GM23338 (cell line): Measurements from ENCODE around the gene RYR2. TPM values are rescaled to one million over a fixed set of nuclear protein-coding genes. Genes with fewer than 3 reads are reported as not detected.

Experiments
- ATAC-seq: fragments of 200-7000 bp; cut with Tn5 transposase; 3 replicates; pipeline ENCODE4 v1.9.1; 2020
- DNase-seq: peaks from one replicate; pipeline ENCODE4 v3.0.0-alpha.2; 2015; ENCODE audit warnings: low spot score
- H2AFZ ChIP-seq: fragments of 200-600 bp; sonication (generic); 2 replicates; pipeline ENCODE4 v1.8.0; 2016; ENCODE audit warnings: antibody characterized with exemption, mild to moderate bottlenecking, moderate library complexity
- H3F3A ChIP-seq: fragments of 200-600 bp; sonication (generic); replicated peaks from 2 replicates; pipeline ENCODE4 v1.8.0; 2017; ENCODE audit warnings: antibody characterized with exemption, mixed run types, low read depth
- H3K27ac ChIP-seq: fragments of 200-600 bp; sonication (generic); 2 replicates; pipeline ENCODE4 v1.6.1; 2016; ENCODE audit warnings: low read depth
- H3K27me3 ChIP-seq: fragments of 200-600 bp; sonication (generic); 2 replicates; pipeline ENCODE4 v1.8.0; 2016; ENCODE audit warnings: mild to moderate bottlenecking, mixed run types, moderate library complexity; ENCODE audit not compliant: insufficient read depth
- H3K36me3 ChIP-seq: fragments of 200-600 bp; sonication (generic); 2 replicates; pipeline ENCODE4 v1.8.0; 2016; ENCODE audit warnings: mild to moderate bottlenecking; ENCODE audit not compliant: insufficient read depth
- H3K4me1 ChIP-seq: fragments of 200-600 bp; sonication (generic); 2 replicates; pipeline ENCODE4 v1.8.0; 2016; ENCODE audit warnings: mild to moderate bottlenecking, moderate library complexity; ENCODE audit not compliant: insufficient read depth
- H3K4me2 ChIP-seq: fragments of 200-600 bp; sonication (generic); 2 replicates; pipeline ENCODE4 v1.7.1; 2017; ENCODE audit warnings: mixed run types
- H3K4me3 ChIP-seq: fragments of 200-600 bp; sonication (generic); 2 replicates; pipeline ENCODE4 v1.6.1; 2016; ENCODE audit warnings: mixed run types
- H3K79me2 ChIP-seq: fragments of 200-600 bp; sonication (generic); replicated peaks from 2 replicates; pipeline ENCODE4 v1.8.0; 2017; ENCODE audit warnings: mild to moderate bottlenecking; ENCODE audit not compliant: insufficient read depth
- H3K9me2 ChIP-seq: fragments of 200-600 bp; sonication (generic); 2 replicates; pipeline ENCODE4 v1.8.0; 2017; ENCODE audit not compliant: insufficient read depth
- H4K20me1 ChIP-seq: fragments of 200-600 bp; sonication (generic); replicated peaks from 2 replicates; pipeline ENCODE4 v1.8.0; 2017; ENCODE audit warnings: mild to moderate bottlenecking; ENCODE audit not compliant: insufficient read depth
- H3K27ac Mint-ChIP-seq: 2 replicates; pipeline ENCODE4 v1.8.0; 2020; ENCODE audit warnings: inconsistent platforms, mild to moderate bottlenecking, moderate library complexity, mixed read lengths
- H3K27me3 Mint-ChIP-seq: 3 replicates; pipeline ENCODE4 v1.8.0; 2022; ENCODE audit warnings: low read depth, mild to moderate bottlenecking, moderate library complexity, mixed read lengths, inconsistent platforms; ENCODE audit not compliant: insufficient read depth, poor library complexity
- H3K36me3 Mint-ChIP-seq: 3 replicates; pipeline ENCODE4 v1.8.0; 2021; ENCODE audit warnings: low read depth, mild to moderate bottlenecking, inconsistent platforms, moderate library complexity, mixed read lengths
- H3K4me1 Mint-ChIP-seq: 3 replicates; pipeline ENCODE4 v1.8.0; 2020; ENCODE audit warnings: mild to moderate bottlenecking, inconsistent platforms, mixed read lengths
- H3K4me3 Mint-ChIP-seq: 3 replicates; pipeline ENCODE4 v1.8.0; 2021; ENCODE audit warnings: moderate library complexity, mild to moderate bottlenecking, inconsistent platforms, mixed read lengths
- H3K9me3 Mint-ChIP-seq: 3 replicates; pipeline ENCODE4 v1.8.0; 2020; ENCODE audit warnings: moderate library complexity, mild to moderate bottlenecking, inconsistent platforms, mixed read lengths
- CREB1 ChIP-seq: fragments of 250-450 bp; sonication (Bioruptor Pico); IDR thresholded peaks from 2 replicates; pipeline ENCODE4 v1.5.0; 2020; ENCODE audit warnings: low read depth, mild to moderate bottlenecking, moderate library complexity
- EZH2 ChIP-seq: fragments of 200-600 bp; sonication (generic); IDR thresholded peaks from one replicate; pipeline ENCODE4 v1.8.0; 2017; ENCODE audit warnings: antibody characterized with exemption, mild to moderate bottlenecking, low read depth; ENCODE audit not compliant: unreplicated experiment
- JUNB ChIP-seq: IDR thresholded peaks from one replicate; pipeline ENCODE4 v1.6.1; 2016; ENCODE audit warnings: antibody characterized with exemption; ENCODE audit not compliant: unreplicated experiment
- NANOG ChIP-seq: IDR thresholded peaks from 2 replicates; pipeline ENCODE4 v1.6.1; 2016; ENCODE audit warnings: antibody characterized with exemption, borderline replicate concordance
- POLR2AphosphoS5 ChIP-seq: IDR thresholded peaks from 2 replicates; pipeline ENCODE4 v1.6.1; 2016; ENCODE audit warnings: antibody characterized with exemption, low read depth
- STAT1 ChIP-seq: IDR thresholded peaks from one replicate; pipeline ENCODE4 v1.6.1; 2016; ENCODE audit warnings: antibody characterized with exemption; ENCODE audit not compliant: unreplicated experiment
- ZNF114 ChIP-seq: fragments of 250-450 bp; sonication (Bioruptor Pico); IDR thresholded peaks from 2 replicates; pipeline ENCODE4 v1.5.0; 2020; ENCODE audit warnings: mild to moderate bottlenecking, moderate library complexity
- ZNF331 ChIP-seq: fragments of 250-450 bp; sonication (Bioruptor Pico); IDR thresholded peaks from 2 replicates; pipeline ENCODE4 v1.5.0; 2020; ENCODE audit warnings: low read depth, mild to moderate bottlenecking, moderate library complexity
- polyA plus RNA-seq: library from polyadenylated mRNA; unstranded; fragments of >200 nt; fragmentation: Nextera tagmentation; extraction: Ambion mirVana; gene quantifications from 2 replicates; pipeline ENCODE4 v1.2.1, GENCODE V29; 2016
- total RNA-seq: library from RNA; depleted of rRNA; stranded (reverse); fragments of >200 nt; shearing (Covaris generic); gene quantifications from 2 replicates; pipeline ENCODE4 v1.2.3, GENCODE V29; 2014
- TF ChIP-seq, protein P1 (sequence below), 2 experiments: fragments of 200-600 bp in 1 of 2; sonication (generic) in 1 of 2; conservative IDR thresholded peaks; 2 replicates each; pipeline versions ENCODE4 v1.5.1 to v1.6.1; 2016 to 2017; ENCODE audit warnings: antibody characterized with exemption in 2 of 2, low read depth in 2 of 2, mild to moderate bottlenecking in 2 of 2, moderate library complexity in 1 of 2
- TF ChIP-seq, protein P2 (sequence below): fragments of 250-450 bp; sonication (Bioruptor Pico); IDR thresholded peaks from 2 replicates; pipeline ENCODE4 v1.5.0; 2020; ENCODE audit warnings: mild to moderate bottlenecking, moderate library complexity
- TF ChIP-seq, protein P3 (sequence below): IDR thresholded peaks from one replicate; pipeline ENCODE4 v1.6.1; 2018; ENCODE audit warnings: antibody characterized with exemption; ENCODE audit not compliant: unreplicated experiment

RYR2 gene
- total and polyA plus RNA-seq, 2 experiments from 2014 or later = 8.9 to 10.0 TPM

DNA sequence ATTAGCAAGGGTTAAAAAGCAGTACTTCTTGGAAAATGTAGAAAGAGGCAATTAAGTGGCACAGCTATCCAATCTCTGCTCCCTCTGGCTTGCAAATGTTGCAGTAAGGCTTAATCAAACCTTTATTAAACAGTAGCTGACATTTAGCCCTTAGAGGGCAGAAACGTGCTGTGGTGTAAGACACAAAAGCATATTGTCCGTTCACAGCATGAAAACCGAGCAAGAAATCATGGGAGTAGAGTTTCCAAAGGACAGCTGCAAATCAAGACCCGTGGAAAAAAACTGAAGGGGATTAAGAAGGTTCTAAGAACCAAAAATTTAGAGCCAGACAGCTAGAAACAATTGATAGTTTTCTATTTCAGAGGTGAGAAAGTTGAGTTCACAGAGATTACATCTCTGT lies 835.6 kb downstream of the RYR2 start (continued):
- TF ChIP-seq, protein P1, sequence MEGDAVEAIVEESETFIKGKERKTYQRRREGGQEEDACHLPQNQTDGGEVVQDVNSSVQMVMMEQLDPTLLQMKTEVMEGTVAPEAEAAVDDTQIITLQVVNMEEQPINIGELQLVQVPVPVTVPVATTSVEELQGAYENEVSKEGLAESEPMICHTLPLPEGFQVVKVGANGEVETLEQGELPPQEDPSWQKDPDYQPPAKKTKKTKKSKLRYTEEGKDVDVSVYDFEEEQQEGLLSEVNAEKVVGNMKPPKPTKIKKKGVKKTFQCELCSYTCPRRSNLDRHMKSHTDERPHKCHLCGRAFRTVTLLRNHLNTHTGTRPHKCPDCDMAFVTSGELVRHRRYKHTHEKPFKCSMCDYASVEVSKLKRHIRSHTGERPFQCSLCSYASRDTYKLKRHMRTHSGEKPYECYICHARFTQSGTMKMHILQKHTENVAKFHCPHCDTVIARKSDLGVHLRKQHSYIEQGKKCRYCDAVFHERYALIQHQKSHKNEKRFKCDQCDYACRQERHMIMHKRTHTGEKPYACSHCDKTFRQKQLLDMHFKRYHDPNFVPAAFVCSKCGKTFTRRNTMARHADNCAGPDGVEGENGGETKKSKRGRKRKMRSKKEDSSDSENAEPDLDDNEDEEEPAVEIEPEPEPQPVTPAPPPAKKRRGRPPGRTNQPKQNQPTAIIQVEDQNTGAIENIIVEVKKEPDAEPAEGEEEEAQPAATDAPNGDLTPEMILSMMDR (conservative IDR thresholded peaks at IDR 0.05; ENCODE audit: low read depth in 2 of 2) = peak in 1 of 2 experiments; percentile 11; a peak in 1 of 4 replicates

DNA sequence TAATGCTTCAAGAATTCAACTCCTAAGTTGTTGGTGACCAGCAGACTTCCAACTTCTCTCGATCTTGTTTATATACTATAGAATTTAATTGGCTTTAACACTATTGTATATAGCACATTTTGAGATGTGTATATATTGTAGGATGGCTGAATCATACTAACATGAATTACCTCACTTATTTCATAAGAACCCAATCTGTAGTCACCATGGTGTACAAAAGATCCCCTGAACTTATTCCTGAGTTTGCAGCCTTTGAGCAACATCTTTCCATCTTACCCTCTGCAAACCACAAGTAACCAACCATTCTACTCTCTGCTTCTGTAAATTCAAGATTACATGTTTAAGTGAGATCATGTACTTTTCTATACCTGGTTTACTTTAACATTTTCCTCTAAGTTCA lies 836.4 kb downstream of the RYR2 start:
- H4K20me1 ChIP-seq = no peaks in the 10 kb centered on the region
- no peak overlapping the region for H3K4me2 ChIP-seq
- no peak overlapping the region for H3K27ac ChIP-seq
- Mint-ChIP-seq H3K4me1 (peaks cover 8% of the 10 kb centered on the region), H3K27ac (no peak overlapping the region), H3K36me3 (no peaks in the 10 kb centered on the region), H3K9me3 (no peaks in the 10 kb centered on the region; the same call in 2 of the 3 replicates), H3K4me3 (no peak overlapping the region), H3K27me3 (peaks cover 3% of the 10 kb centered on the region)
- H3K36me3 ChIP-seq = no peaks in the 10 kb centered on the region
- H3K4me1 ChIP-seq = no peaks in the 10 kb centered on the region
- H2AFZ ChIP-seq = no peak overlapping the region
- 0 out of 2 replicates have a peak, but pooled peaks cover 10% of the 10 kb centered on the region for H3K9me2 ChIP-seq
- no peak overlapping the region for H3K4me3 ChIP-seq
- H3K27me3 ChIP-seq = no peaks in the 10 kb centered on the region
- H3F3A ChIP-seq = no peaks in the 10 kb centered on the region
- no peak for ATAC-seq
- no peak for DNase-seq
- H3K79me2 ChIP-seq = no peaks in the 10 kb centered on the region
- TF ChIP-seq EZH2 = no peak
- TF ChIP-seq, protein P2, sequence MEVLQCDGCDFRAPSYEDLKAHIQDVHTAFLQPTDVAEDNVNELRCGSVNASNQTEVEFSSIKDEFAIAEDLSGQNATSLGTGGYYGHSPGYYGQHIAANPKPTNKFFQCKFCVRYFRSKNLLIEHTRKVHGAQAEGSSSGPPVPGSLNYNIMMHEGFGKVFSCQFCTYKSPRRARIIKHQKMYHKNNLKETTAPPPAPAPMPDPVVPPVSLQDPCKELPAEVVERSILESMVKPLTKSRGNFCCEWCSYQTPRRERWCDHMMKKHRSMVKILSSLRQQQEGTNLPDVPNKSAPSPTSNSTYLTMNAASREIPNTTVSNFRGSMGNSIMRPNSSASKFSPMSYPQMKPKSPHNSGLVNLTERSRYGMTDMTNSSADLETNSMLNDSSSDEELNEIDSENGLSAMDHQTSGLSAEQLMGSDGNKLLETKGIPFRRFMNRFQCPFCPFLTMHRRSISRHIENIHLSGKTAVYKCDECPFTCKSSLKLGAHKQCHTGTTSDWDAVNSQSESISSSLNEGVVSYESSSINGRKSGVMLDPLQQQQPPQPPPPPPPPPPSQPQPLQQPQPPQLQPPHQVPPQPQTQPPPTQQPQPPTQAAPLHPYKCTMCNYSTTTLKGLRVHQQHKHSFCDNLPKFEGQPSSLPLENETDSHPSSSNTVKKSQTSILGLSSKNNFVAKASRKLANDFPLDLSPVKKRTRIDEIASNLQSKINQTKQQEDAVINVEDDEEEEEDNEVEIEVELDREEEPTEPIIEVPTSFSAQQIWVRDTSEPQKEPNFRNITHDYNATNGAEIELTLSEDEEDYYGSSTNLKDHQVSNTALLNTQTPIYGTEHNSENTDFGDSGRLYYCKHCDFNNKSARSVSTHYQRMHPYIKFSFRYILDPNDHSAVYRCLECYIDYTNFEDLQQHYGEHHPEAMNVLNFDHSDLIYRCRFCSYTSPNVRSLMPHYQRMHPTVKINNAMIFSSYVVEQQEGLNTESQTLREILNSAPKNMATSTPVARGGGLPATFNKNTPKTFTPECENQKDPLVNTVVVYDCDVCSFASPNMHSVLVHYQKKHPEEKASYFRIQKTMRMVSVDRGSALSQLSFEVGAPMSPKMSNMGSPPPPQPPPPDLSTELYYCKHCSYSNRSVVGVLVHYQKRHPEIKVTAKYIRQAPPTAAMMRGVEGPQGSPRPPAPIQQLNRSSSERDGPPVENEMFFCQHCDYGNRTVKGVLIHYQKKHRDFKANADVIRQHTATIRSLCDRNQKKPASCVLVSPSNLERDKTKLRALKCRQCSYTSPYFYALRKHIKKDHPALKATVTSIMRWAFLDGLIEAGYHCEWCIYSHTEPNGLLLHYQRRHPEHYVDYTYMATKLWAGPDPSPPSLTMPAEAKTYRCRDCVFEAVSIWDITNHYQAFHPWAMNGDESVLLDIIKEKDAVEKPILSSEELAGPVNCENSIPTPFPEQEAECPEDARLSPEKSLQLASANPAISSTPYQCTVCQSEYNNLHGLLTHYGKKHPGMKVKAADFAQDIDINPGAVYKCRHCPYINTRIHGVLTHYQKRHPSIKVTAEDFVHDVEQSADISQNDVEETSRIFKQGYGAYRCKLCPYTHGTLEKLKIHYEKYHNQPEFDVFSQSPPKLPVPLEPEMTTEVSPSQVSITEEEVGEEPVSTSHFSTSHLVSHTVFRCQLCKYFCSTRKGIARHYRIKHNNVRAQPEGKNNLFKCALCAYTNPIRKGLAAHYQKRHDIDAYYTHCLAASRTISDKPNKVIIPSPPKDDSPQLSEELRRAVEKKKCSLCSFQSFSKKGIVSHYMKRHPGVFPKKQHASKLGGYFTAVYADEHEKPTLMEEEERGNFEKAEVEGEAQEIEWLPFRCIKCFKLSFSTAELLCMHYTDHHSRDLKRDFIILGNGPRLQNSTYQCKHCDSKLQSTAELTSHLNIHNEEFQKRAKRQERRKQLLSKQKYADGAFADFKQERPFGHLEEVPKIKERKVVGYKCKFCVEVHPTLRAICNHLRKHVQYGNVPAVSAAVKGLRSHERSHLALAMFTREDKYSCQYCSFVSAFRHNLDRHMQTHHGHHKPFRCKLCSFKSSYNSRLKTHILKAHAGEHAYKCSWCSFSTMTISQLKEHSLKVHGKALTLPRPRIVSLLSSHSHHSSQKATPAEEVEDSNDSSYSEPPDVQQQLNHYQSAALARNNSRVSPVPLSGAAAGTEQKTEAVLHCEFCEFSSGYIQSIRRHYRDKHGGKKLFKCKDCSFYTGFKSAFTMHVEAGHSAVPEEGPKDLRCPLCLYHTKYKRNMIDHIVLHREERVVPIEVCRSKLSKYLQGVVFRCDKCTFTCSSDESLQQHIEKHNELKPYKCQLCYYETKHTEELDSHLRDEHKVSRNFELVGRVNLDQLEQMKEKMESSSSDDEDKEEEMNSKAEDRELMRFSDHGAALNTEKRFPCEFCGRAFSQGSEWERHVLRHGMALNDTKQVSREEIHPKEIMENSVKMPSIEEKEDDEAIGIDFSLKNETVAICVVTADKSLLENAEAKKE (CRISPR knock-in tag) = no peak
- TF ChIP-seq JUNB = no peak
- no peak for TF ChIP-seq POLR2AphosphoS5
- TF ChIP-seq, protein P3, sequence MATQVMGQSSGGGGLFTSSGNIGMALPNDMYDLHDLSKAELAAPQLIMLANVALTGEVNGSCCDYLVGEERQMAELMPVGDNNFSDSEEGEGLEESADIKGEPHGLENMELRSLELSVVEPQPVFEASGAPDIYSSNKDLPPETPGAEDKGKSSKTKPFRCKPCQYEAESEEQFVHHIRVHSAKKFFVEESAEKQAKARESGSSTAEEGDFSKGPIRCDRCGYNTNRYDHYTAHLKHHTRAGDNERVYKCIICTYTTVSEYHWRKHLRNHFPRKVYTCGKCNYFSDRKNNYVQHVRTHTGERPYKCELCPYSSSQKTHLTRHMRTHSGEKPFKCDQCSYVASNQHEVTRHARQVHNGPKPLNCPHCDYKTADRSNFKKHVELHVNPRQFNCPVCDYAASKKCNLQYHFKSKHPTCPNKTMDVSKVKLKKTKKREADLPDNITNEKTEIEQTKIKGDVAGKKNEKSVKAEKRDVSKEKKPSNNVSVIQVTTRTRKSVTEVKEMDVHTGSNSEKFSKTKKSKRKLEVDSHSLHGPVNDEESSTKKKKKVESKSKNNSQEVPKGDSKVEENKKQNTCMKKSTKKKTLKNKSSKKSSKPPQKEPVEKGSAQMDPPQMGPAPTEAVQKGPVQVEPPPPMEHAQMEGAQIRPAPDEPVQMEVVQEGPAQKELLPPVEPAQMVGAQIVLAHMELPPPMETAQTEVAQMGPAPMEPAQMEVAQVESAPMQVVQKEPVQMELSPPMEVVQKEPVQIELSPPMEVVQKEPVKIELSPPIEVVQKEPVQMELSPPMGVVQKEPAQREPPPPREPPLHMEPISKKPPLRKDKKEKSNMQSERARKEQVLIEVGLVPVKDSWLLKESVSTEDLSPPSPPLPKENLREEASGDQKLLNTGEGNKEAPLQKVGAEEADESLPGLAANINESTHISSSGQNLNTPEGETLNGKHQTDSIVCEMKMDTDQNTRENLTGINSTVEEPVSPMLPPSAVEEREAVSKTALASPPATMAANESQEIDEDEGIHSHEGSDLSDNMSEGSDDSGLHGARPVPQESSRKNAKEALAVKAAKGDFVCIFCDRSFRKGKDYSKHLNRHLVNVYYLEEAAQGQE = no peak
- TF ChIP-seq ZNF114 (CRISPR knock-in tag) = no peak
- TF ChIP-seq STAT1 = no peak
- no peak for TF ChIP-seq NANOG
- no peak for TF ChIP-seq CREB1 (CRISPR knock-in tag)
- TF ChIP-seq, protein P1 (conservative IDR thresholded peaks at IDR 0.05; ENCODE audit: low read depth in 2 of 2) = no peak
- no peak for TF ChIP-seq ZNF331 (CRISPR knock-in tag)
